Gastroesophageal sphincter (tissue), 4 donors: ENCODE results near the gene FBXL17. TPM values are rescaled to one million over a fixed set of nuclear protein-coding genes. Genes with fewer than 3 reads are reported as not detected.

Source experiments
- ATAC-seq: fragments of 150-250 bp; one replicate; pipeline ENCODE4 v1.9.1; 2016; ENCODE audit warnings: mild to moderate bottlenecking, moderate library complexity
- H3K27ac ChIP-seq, 4 donors: fragments of 200-600 bp; sonication (generic) in 3 of 4; 1 replicate in 3 of 4; 2 replicates in 1 of 4; pipeline ENCODE4 v1.5.1; 2016 to 2019
- H3K27me3 ChIP-seq: fragments of 200-600 bp; sonication (generic); one replicate; pipeline ENCODE4 v1.5.1; 2019
- H3K36me3 ChIP-seq, 2 donors: fragments of 200-600 bp; sonication (generic); one replicate each; pipeline ENCODE4 v1.5.1; 2019; ENCODE audit warnings: control low read depth in 1 of 2
- H3K4me1 ChIP-seq, 3 donors: fragments of 200-600 bp; sonication (generic); 1 replicate in 2 of 3; 2 replicates in 1 of 3; pipeline ENCODE4 v1.5.1; 2016 to 2019; ENCODE audit warnings: control low read depth in 2 of 3
- H3K4me3 ChIP-seq, 2 donors: fragments of 200-600 bp; sonication (generic); one replicate each; pipeline ENCODE4 v1.5.1; 2019; ENCODE audit warnings: mild to moderate bottlenecking in 1 of 2, moderate library complexity in 1 of 2
- H3K9me3 ChIP-seq, 3 donors: fragments of 200-600 bp; sonication (generic); one replicate each; pipeline ENCODE4 v1.5.1; 2017 to 2019; ENCODE audit warnings: control low read depth in 2 of 3
- CTCF ChIP-seq, 4 experiments: fragments of 200-600 bp in 2 of 4; fragments of 450-650 bp in 2 of 4; sonication (generic) in 1 of 4; IDR thresholded peaks; one replicate each; pipeline ENCODE4 v1.5.1; 2017 to 2019; ENCODE audit warnings: antibody characterized with exemption in 4 of 4, mild to moderate bottlenecking in 2 of 4, moderate library complexity in 2 of 4
- EP300 ChIP-seq: sonication (generic); formaldehyde crosslinking; IDR thresholded peaks from one replicate; pipeline ENCODE4 v1.6.1; 2017; ENCODE audit warnings: antibody characterized with exemption, mild to moderate bottlenecking
- POLR2A ChIP-seq, 2 donors: fragments of 450-650 bp; IDR thresholded peaks; one replicate each; pipeline ENCODE4 v1.6.1; 2017; ENCODE audit warnings: antibody characterized with exemption in 2 of 2, mild to moderate bottlenecking in 2 of 2, moderate library complexity in 1 of 2
- POLR2AphosphoS5 ChIP-seq: sonication (generic); formaldehyde crosslinking; IDR thresholded peaks from one replicate; pipeline ENCODE4 v1.6.1; 2017; ENCODE audit warnings: antibody characterized with exemption
- WGBS, 2 donors: methylation state at CpG; one replicate each; pipeline ENCODE4 v1.1.5; 2018; ENCODE audit warnings: low coverage in 1 of 2; 5-methylcytosine and 5-hydroxymethylcytosine counted together
- total RNA-seq, 4 donors: library from RNA; depleted of rRNA; stranded (reverse); fragments of >200 nt; gene quantifications; one replicate each; pipeline ENCODE4 v1.1.0, GENCODE V29; 2016

FBXL17 gene
- total RNA-seq, 4 donors from 2014 or later, result 15.3 to 25.5 (median 21.7) TPM

GRCh38 chr5:108090946-108091345 is 291.0 kb downstream of the FBXL17 start:
- no peak for TF ChIP-seq POLR2AphosphoS5
- Histone ChIP-seq H3K27me3 (no peaks in the 10 kb centered on the region), H3K36me3 (no peaks in the 10 kb centered on the region), H3K27ac (no peak overlapping the region), H3K4me3 (no peak overlapping the region), H3K9me3 (no peaks in the 10 kb centered on the region), H3K4me1 (peaks cover 0 to 4% (median 0%) of the 10 kb centered on the region in 3 donors)
- 84 to 95% methylated on average over 3 to 4 of the region's 4 CpGs for WGBS, 2 donors
- no peak for ATAC-seq

GRCh38 chr5:108084105-108084504 is 297.8 kb downstream of the FBXL17 start:
- H3K4me3 ChIP-seq, result no peak overlapping the region
- no peaks in the 10 kb centered on the region for H3K27me3 ChIP-seq
- no peak for TF ChIP-seq POLR2AphosphoS5
- no peak for TF ChIP-seq POLR2A (IDR thresholded peaks at IDR 0.05)
- no peak for TF ChIP-seq EP300
- no peak for TF ChIP-seq CTCF (IDR thresholded peaks at IDR 0.05)
- peaks cover 0 to 2% (median 0%) of the 10 kb centered on the region in 3 donors for H3K9me3 ChIP-seq
- WGBS, 2 donors, result 10 to 33% methylated on average over 7 of the region's 7 CpGs
- ATAC-seq, result no peak
- peaks cover 0 to 6% (median 0%) of the 10 kb centered on the region in 3 donors for H3K4me1 ChIP-seq
- no peak overlapping the region for H3K27ac ChIP-seq
- H3K36me3 ChIP-seq, result no peaks in the 10 kb centered on the region

GRCh38 chr5:108083232-108083631 is 298.7 kb downstream of the FBXL17 start:
- Histone ChIP-seq H3K4me3 (no peak overlapping the region), H3K9me3 (peaks cover 0 to 2% (median 0%) of the 10 kb centered on the region in 3 donors), H3K36me3 (no peaks in the 10 kb centered on the region), H3K27ac (no peak overlapping the region), H3K4me1 (peaks cover 0 to 6% (median 0%) of the 10 kb centered on the region in 3 donors), H3K27me3 (no peaks in the 10 kb centered on the region)
- WGBS, 2 donors, result 94 to 100% methylated on average over 2 of the region's 2 CpGs
- TF ChIP-seq EP300 (no peak), POLR2A (IDR thresholded peaks at IDR 0.05) (no peak), POLR2AphosphoS5 (no peak), CTCF (IDR thresholded peaks at IDR 0.05) (no peak)
- ATAC-seq, result no peak

- TF ChIP-seq CTCF (IDR thresholded peaks at IDR 0.05) (no peak), POLR2AphosphoS5 (no peak), POLR2A (IDR thresholded peaks at IDR 0.05) (no peak), EP300 (no peak)
- WGBS, 2 donors, result 93 to 94% methylated on average over 2 to 3 of the region's 3 CpGs
- Histone ChIP-seq H3K9me3 (peaks cover 0 to 2% (median 0%) of the 10 kb centered on the region in 3 donors), H3K27me3 (no peaks in the 10 kb centered on the region), H3K4me3 (no peak overlapping the region), H3K27ac (no peak overlapping the region), H3K36me3 (no peaks in the 10 kb centered on the region), H3K4me1 (peaks cover 0 to 6% (median 0%) of the 10 kb centered on the region in 3 donors)
- ATAC-seq, result no peak
Observed at GRCh38 chr5:108081707-108082106, 300.2 kb downstream of the FBXL17 start.

- no peak for ATAC-seq
- H3K4me3 ChIP-seq, result no peak overlapping the region
- H3K27ac ChIP-seq, result no peak overlapping the region
- H3K27me3 ChIP-seq, result no peaks in the 10 kb centered on the region
- H3K4me1 ChIP-seq, result peaks cover 0 to 6% (median 0%) of the 10 kb centered on the region in 3 donors
- no peak for TF ChIP-seq CTCF (IDR thresholded peaks at IDR 0.05)
- no peaks in the 10 kb centered on the region for H3K36me3 ChIP-seq
- H3K9me3 ChIP-seq, result peaks cover 0 to 2% (median 0%) of the 10 kb centered on the region in 3 donors
Observed at GRCh38 chr5:108079753-108080152, 302.1 kb downstream of the FBXL17 start.
